VCaP (cell line): ENCODE data around the gene CNIH3.

ENCODE experiments used
- H3K27ac ChIP-seq: fragments of 450-650 bp; 2 replicates; pipeline ENCODE4 v1.5.1; 2017
- CTCF ChIP-seq: fragments of 450-650 bp; conservative IDR thresholded peaks from 2 replicates; pipeline ENCODE4 v1.5.1; 2017; ENCODE audit warnings: mild to moderate bottlenecking, moderate library complexity

Gene CNIH3

DNA sequence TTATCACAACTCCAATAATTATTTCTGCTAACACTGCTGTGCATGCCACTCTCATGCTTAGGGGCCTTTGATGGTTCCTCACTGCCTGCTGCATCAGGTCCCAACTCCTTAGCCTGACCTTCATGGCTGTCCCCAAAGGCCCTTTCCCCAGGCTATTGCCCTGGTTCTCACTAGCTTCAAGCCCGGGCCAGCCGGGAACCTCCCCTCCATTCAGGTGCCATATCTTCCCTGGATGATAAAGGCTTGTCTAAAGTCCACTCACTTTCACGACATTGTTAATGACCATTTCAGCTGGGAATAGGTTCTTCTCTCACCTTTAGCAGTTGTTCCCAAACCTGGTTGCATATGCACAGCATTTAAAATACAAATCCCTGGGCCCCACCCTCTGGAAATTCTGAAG is 95.8 kb downstream of the CNIH3 start:
- H3K27ac ChIP-seq: no peak overlapping the region
- TF ChIP-seq CTCF: no peak

- H3K27ac ChIP-seq: no peak overlapping the region
- no peak for TF ChIP-seq CTCF
These were observed 97.1 kb downstream of the CNIH3 start for GRCh38 chr1:224713228-224713627.

DNA sequence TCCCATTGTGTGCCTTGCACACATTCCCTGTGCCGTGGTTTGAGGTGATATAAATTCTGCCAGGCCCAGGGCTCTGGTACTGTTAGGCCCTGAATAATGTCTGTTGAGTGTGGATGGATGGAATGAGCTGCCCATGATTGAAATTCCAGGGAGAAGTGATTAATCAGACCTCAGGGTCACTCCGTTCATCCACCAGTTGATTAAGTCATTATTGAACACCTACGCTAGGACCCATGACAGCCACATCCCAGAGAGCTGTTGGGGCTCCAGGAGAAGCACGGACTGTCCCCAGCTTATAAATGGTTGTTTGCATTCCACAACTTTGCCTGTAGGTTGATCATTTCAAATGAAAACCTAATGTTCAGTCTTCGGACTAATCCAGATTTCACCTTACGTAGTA is 98.4 kb downstream of the CNIH3 start:
- no peak overlapping the region for H3K27ac ChIP-seq
- TF ChIP-seq CTCF: no peak

DNA sequence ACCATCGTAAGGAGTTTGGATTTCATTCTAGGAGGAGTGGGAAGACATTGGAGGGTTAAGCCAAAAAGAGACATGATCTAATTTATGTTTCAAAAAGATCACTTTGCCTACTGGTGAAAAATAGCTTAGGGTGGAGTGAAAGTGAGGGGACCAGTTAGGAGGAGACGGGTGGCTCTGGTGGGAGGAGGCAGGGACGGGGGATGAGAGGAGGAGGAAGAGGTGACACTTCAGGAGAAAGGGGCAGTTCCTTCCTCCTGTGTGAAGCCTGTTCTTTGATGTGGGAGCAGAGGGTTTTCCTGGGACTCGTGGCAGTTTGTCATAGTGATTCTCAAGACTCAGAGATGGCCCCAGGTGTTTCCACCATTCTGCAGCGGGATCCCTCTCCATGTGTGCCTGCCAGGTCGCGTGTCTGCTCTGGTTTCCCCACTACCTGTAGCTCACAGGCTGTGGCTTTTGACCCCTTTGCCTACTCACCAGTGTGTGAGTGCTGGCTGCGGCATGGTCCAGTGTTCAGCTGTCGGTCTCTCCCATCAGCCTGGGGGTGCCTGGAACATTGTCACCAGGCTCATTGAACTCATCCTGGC is 102.4 kb downstream of the CNIH3 start:
- H3K27ac ChIP-seq: no peak overlapping the region
- no peak for TF ChIP-seq CTCF

DNA sequence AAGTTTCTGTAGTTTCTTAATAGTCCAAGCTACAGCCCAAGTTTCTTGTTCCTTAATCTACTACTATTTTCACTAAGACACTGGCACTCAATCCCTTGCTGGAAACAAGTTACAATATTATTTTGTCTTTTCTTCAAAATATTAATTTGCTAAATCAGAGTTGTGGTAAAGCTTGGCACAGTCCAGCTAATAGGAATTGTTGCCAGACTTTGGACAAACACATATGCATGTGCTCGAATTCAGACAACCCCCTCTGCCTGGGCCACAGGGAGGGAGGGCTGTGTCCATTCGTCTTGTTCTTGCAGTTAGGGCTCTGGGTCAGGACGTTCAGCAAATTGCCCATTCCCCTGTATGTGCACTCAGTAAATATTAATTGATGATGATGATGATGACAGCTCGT is 103.6 kb downstream of the CNIH3 start:
- no peak for TF ChIP-seq CTCF
- H3K27ac ChIP-seq: no peak overlapping the region

- TF ChIP-seq CTCF: no peak
- no peak overlapping the region for H3K27ac ChIP-seq
These were observed 104.1 kb downstream of the CNIH3 start for GRCh38 chr1:224720216-224720615.

DNA sequence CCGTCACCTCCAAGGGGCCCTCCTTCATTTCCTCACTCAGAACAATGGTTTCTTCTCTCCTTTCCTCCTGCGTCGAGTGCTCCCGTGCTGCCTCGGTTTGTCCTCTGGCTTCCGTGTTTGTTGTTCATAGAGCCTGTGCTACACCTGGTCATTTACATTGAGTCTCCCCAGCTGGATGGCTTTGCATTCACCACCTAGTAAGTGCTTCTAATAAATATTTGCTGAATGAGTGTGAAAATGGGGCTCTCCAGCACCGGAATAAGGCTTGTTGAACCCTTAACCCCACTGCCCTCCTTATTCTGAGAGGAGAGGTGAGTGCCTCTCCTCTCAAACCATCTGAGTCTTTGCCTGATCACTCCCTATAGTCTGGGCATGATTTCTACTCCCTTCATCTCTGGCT is 104.9 kb downstream of the CNIH3 start:
- TF ChIP-seq CTCF: no peak
- no peak overlapping the region for H3K27ac ChIP-seq
